IMR-90 (cell line): ENCODE results near the gene VWA8. TPM values are rescaled to one million over a fixed set of nuclear protein-coding genes. Genes with fewer than 3 reads are reported as not detected.

Experiments used
- ATAC-seq: fragments of 200-7000 bp; cut with Tn5 transposase; 2 replicates; pipeline ENCODE4 v1.9.1; 2020; ENCODE audit warnings: low read depth, mild to moderate bottlenecking, moderate library complexity
- BruUV-seq: library from RNA; stranded (reverse); fragments of 400-500 nt; replicated peaks from 2 replicates; lab custom pipeline; 2021; lab: Mats Ljungman, UMichigan
- CTCF ChIA-PET: fragments of 300-600 bp; formaldehyde crosslinking; extraction: SDS; loops from one replicate; lab custom pipeline; 2021; ENCODE audit warnings: antibody characterized with exemption; lab: Yijun Ruan, JAX
- POLR2A ChIA-PET: fragments of 300-600 bp; sonication (Branson Sonifier 250); formaldehyde crosslinking; loops from one replicate; lab custom pipeline; 2022; ENCODE audit warnings: antibody characterized with exemption; ENCODE audit not compliant: unreplicated experiment; lab: Charles Lee
- DNase-seq: peaks from one replicate; pipeline ENCODE4 v3.0.0; 2013
- H2AFZ ChIP-seq: replicated peaks from 2 replicates; pipeline ENCODE3; 2013; ENCODE audit warnings: low read length, mild to moderate bottlenecking; ENCODE audit not compliant: poor library complexity
- H2AK5ac ChIP-seq: 2 replicates; pipeline ENCODE4 v1.6.1; 2013; ENCODE audit warnings: low read depth, low read length, inconsistent platforms
- H2AK9ac ChIP-seq: replicated peaks from 2 replicates; pipeline ENCODE3; 2013; ENCODE audit warnings: mild to moderate bottlenecking, low read depth, low read length, moderate library complexity; ENCODE audit not compliant: poor library complexity
- H2BK120ac ChIP-seq: 2 replicates; pipeline ENCODE4 v1.6.1; 2013; ENCODE audit warnings: low read depth, low read length, inconsistent platforms
- H2BK15ac ChIP-seq: 3 replicates; pipeline ENCODE4 v1.6.1; 2013; ENCODE audit warnings: low read depth, low read length, inconsistent platforms
- H2BK20ac ChIP-seq: 2 replicates; pipeline ENCODE4 v1.6.1; 2013; ENCODE audit warnings: low read depth, mild to moderate bottlenecking, inconsistent platforms, low read length, moderate library complexity
- H2BK5ac ChIP-seq: 2 replicates; pipeline ENCODE4 v1.6.1; 2013; ENCODE audit warnings: mild to moderate bottlenecking, low read depth, low read length, inconsistent platforms; ENCODE audit not compliant: poor library complexity, severe bottlenecking
- H3K14ac ChIP-seq: replicated peaks from 2 replicates; pipeline ENCODE4 v1.6.1; 2013; ENCODE audit warnings: low read depth, low read length, inconsistent platforms
- H3K18ac ChIP-seq: 2 replicates; pipeline ENCODE4 v1.6.1; 2013; ENCODE audit warnings: low read depth, low read length, control low read depth
- H3K23ac ChIP-seq: 2 replicates; pipeline ENCODE4 v1.6.1; 2013; ENCODE audit warnings: low read depth, low read length, inconsistent platforms
- H3K27ac ChIP-seq: 2 replicates; pipeline ENCODE4 v1.5.1; 2013; ENCODE audit warnings: mild to moderate bottlenecking, control low read depth, low read length; ENCODE audit not compliant: insufficient read depth
- H3K27me3 ChIP-seq: 2 replicates; pipeline ENCODE4 v1.6.1; 2013; ENCODE audit warnings: low read length; ENCODE audit not compliant: control insufficient read depth, insufficient read depth
- H3K36me3 ChIP-seq: 2 replicates; pipeline ENCODE4 v1.6.1; 2013; ENCODE audit warnings: low read length, mixed read lengths; ENCODE audit not compliant: control insufficient read depth, insufficient read depth
- H3K4ac ChIP-seq: 2 replicates; pipeline ENCODE4 v1.6.1; 2013; ENCODE audit warnings: low read depth, low read length, inconsistent platforms
- H3K4me1 ChIP-seq: 2 replicates; pipeline ENCODE4 v1.6.1; 2013; ENCODE audit warnings: low read length, mixed read lengths; ENCODE audit not compliant: control insufficient read depth, insufficient read depth
- H3K4me2 ChIP-seq: 2 replicates; pipeline ENCODE4 v1.6.1; 2013; ENCODE audit warnings: low read depth, mild to moderate bottlenecking, control low read depth, low read length, moderate library complexity
- H3K4me3 ChIP-seq: 2 replicates; pipeline ENCODE4 v1.5.1; 2013; ENCODE audit warnings: low read depth, mild to moderate bottlenecking, control low read depth, low read length, moderate library complexity; ENCODE audit not compliant: insufficient read depth
- H3K56ac ChIP-seq: 2 replicates; pipeline ENCODE4 v1.6.1; 2013; ENCODE audit warnings: low read length, inconsistent platforms; ENCODE audit not compliant: insufficient read depth; ENCODE audit errors: extremely low read depth
- H3K79me1 ChIP-seq, 2 experiments: 2 replicates each; pipeline ENCODE4 v1.6.1; 2013; ENCODE audit warnings: low read length in 2 of 2, inconsistent platforms in 1 of 2, low read depth in 1 of 2
- H3K9ac ChIP-seq: 2 replicates; pipeline ENCODE4 v1.6.1; 2013; ENCODE audit warnings: low read depth, low read length, control low read depth
- H3K9me1 ChIP-seq: 2 replicates; pipeline ENCODE4 v1.6.1; 2013; ENCODE audit warnings: low read length, inconsistent platforms; ENCODE audit not compliant: insufficient read depth
- H3K9me3 ChIP-seq: 2 replicates; pipeline ENCODE4 v1.6.1; 2013; ENCODE audit warnings: low read length; ENCODE audit not compliant: control insufficient read depth, insufficient read depth
- H4K20me1 ChIP-seq: 2 replicates; pipeline ENCODE4 v1.6.1; 2013; ENCODE audit warnings: low read length, inconsistent platforms; ENCODE audit not compliant: insufficient read depth
- H4K5ac ChIP-seq: 2 replicates; pipeline ENCODE4 v1.6.1; 2013; ENCODE audit warnings: mild to moderate bottlenecking, low read depth, low read length, control low read depth
- H4K8ac ChIP-seq, 2 experiments: 2 replicates each; pipeline ENCODE4 v1.6.1; 2013; ENCODE audit warnings: low read depth in 2 of 2, low read length in 2 of 2, control low read depth in 1 of 2, inconsistent platforms in 1 of 2
- H4K91ac ChIP-seq: 2 replicates; pipeline ENCODE4 v1.6.1; 2013; ENCODE audit warnings: low read depth, low read length, inconsistent platforms; ENCODE audit not compliant: insufficient read depth
- CHD1 ChIP-seq: IDR thresholded peaks from 2 replicates; pipeline ENCODE4 v1.6.1; 2012; ENCODE audit warnings: low read depth, low read length, improper control_type of control experiment
- MXI1 ChIP-seq: IDR thresholded peaks from 2 replicates; pipeline ENCODE4 v1.6.1; 2012; ENCODE audit warnings: low read depth, mild to moderate bottlenecking, low read length, moderate library complexity, borderline replicate concordance
- NFE2L2 ChIP-seq: fragments of 150-350 bp; IDR thresholded peaks from 2 replicates; pipeline ENCODE4 v1.6.1; 2016; ENCODE audit warnings: low read depth, mild to moderate bottlenecking, low read length
- RAD21 ChIP-seq: IDR thresholded peaks from 2 replicates; pipeline ENCODE4 v1.6.1; 2012; ENCODE audit warnings: low read length, improper control_type of control experiment
- WGBS, 2 experiments: methylation state at CpG; one replicate each; pipeline versions ENCODE4 v1.1.5 to v1.1.7; 2013; ENCODE audit warnings: missing lambda C conversion rate in 2 of 2; ENCODE audit not compliant: insufficient read length in 1 of 2; ENCODE audit errors: extremely low coverage in 2 of 2; 5-methylcytosine and 5-hydroxymethylcytosine counted together
- dilution Hi-C: fragments of 300-500 bp; cut with HindIII; formaldehyde crosslinking; loops from one replicate; pipeline ENCODE4 v1.14.3; 2018; ENCODE audit warnings: low sequenced_read_pairs; ENCODE audit not compliant: unreplicated experiment
- in situ Hi-C: fragments of 300-500 bp; cut with MboI; formaldehyde crosslinking; loops from 3 replicates; pipeline ENCODE4 v1.14.3; 2019; ENCODE audit warnings: low sequenced_read_pairs, inconsistent platforms, mixed read lengths
- intact Hi-C: fragments of 100-400 bp; cut with micrococcal nuclease; formaldehyde crosslinking; loops from 2 replicates; pipeline ENCODE4 v1.10.0; 2022
- polyA plus RNA-seq, 3 experiments: library from polyadenylated mRNA; depleted of rRNA; stranded (reverse); fragments of >200 nt; gene quantifications; 2 replicates each; pipeline ENCODE4 v1.2.3, GENCODE V29; 2012; ENCODE audit warnings: low replicate concordance in 1 of 3
- total RNA-seq: library from RNA; depleted of rRNA; stranded (reverse); fragments of >200 nt; gene quantifications from 2 replicates; pipeline ENCODE4 v1.2.3, GENCODE V29; 2012
- TF ChIP-seq, protein P1 (sequence below): fragments of 150-350 bp; IDR thresholded peaks from 2 replicates; pipeline ENCODE4 v1.6.1; 2017; ENCODE audit warnings: mild to moderate bottlenecking, antibody characterized with exemption, low read length, low read depth
- TF ChIP-seq, protein P2 (sequence below): conservative IDR thresholded peaks from 2 replicates; pipeline ENCODE4 v1.5.1; 2012; ENCODE audit warnings: mild to moderate bottlenecking, low read depth, low read length, improper control_type of control experiment

VWA8 gene
- total and polyA plus RNA-seq, 2 of the 4 experiments (the other 2 are of a cell fraction): 5.9 to 18.3 TPM

DNA sequence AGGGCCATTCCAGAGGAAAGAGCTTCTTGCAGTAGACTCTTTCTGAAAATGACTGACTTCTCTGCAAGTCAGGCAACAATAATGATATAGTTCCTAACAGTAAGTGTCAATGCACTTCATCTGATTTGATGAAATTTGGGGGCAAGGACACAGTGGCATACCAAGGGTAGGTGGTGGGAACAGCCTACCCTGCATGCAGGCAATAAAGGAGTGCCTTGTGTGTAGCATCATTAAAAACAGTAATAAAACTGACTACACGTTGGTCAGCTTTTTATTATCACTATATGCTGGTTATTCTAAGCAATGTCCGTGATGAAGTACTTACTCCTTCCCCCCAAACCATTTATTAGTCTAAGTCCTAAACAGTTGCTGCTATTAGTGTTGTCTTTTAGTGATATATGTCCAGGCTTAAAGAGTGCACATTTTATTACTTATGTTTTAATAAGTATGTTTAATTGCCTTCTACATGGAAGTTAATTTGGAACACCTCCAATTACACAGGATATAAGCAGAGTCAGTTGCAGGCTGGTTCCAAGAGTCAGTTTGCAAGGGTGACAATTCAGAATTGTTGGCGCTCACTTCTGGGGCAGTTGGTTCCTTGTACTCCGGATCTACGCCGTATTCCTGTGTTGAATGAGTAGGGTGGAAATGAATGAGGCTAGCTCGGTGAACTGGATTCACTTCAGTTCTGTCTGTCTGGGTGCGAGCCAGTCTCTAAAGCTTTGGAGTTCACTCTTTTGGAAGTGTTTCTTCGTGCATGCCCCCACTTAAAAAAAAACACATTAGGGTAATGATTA is 419.6 kb downstream of the VWA8 start:
- Histone ChIP-seq H2BK15ac (no peak overlapping the region), H3K4me3 (no peak overlapping the region), H2AK9ac (no peak overlapping the region), H3K4me1 (peaks cover 5% of the 10 kb centered on the region), H3K9me1 (peaks cover 9% of the 10 kb centered on the region), H3K14ac (no peak overlapping the region), H3K27ac (no peak overlapping the region), H3K36me3 (no peaks in the 10 kb centered on the region), H3K27me3 (no peaks in the 10 kb centered on the region; the same call in 1 of the 2 replicates), H3K4me2 (no peak overlapping the region), H4K91ac (no peak overlapping the region), H3K56ac (no peak overlapping the region), H4K20me1 (no peaks in the 10 kb centered on the region; the same call in 1 of the 2 replicates), H2BK20ac (no peak overlapping the region), H3K18ac (no peak overlapping the region), H2AFZ (peak overlapping the region; percentile 34), H2BK5ac (no peak overlapping the region), H2AK5ac (no peak overlapping the region), H3K9ac (no peak overlapping the region), H4K5ac (no peak overlapping the region), H3K23ac (no peak overlapping the region), H4K8ac (no peak overlapping the region), H3K9me3 (peaks cover 3% of the 10 kb centered on the region; the same call in 1 of the 2 replicates), H3K4ac (no peak overlapping the region), H3K79me1 (no peaks in the 10 kb centered on the region), H2BK120ac (no peak overlapping the region)
- in situ Hi-C loops (no loop called here), intact Hi-C loops (no loop called here), dilution Hi-C loops (no loop called here)
- no peak for ATAC-seq
- ChIA-PET CTCF (no interaction called here), POLR2A (no interaction called here)
- WGBS, 2 experiments: no CpG with 5 or more reads among the region's 9 CpGs
- no peak for TF ChIP-seq RAD21
- TF ChIP-seq, protein P1, sequence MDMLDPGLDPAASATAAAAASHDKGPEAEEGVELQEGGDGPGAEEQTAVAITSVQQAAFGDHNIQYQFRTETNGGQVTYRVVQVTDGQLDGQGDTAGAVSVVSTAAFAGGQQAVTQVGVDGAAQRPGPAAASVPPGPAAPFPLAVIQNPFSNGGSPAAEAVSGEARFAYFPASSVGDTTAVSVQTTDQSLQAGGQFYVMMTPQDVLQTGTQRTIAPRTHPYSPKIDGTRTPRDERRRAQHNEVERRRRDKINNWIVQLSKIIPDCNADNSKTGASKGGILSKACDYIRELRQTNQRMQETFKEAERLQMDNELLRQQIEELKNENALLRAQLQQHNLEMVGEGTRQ: no peak
- TF ChIP-seq CHD1: no peak
- no peak for TF ChIP-seq NFE2L2
- TF ChIP-seq MXI1: no peak
- TF ChIP-seq, protein P2, sequence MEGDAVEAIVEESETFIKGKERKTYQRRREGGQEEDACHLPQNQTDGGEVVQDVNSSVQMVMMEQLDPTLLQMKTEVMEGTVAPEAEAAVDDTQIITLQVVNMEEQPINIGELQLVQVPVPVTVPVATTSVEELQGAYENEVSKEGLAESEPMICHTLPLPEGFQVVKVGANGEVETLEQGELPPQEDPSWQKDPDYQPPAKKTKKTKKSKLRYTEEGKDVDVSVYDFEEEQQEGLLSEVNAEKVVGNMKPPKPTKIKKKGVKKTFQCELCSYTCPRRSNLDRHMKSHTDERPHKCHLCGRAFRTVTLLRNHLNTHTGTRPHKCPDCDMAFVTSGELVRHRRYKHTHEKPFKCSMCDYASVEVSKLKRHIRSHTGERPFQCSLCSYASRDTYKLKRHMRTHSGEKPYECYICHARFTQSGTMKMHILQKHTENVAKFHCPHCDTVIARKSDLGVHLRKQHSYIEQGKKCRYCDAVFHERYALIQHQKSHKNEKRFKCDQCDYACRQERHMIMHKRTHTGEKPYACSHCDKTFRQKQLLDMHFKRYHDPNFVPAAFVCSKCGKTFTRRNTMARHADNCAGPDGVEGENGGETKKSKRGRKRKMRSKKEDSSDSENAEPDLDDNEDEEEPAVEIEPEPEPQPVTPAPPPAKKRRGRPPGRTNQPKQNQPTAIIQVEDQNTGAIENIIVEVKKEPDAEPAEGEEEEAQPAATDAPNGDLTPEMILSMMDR: no peak
- DNase-seq: no peak
- no TSS peak for BruUV-seq
